NCI-H1694 treated with DMSO at 0.1 percent for 48 hours (cell line): ENCODE data around the gene FAM117A.

ENCODE experiments used
- DNase-seq: peaks from one replicate; lab custom pipeline; 2025; lab: John Stamatoyannopoulos, UW

Gene FAM117A

GRCh38 chr17:49707608-49708514, 56.1 kb downstream of the FAM117A start, which contains the start of gene SLC35B1:
Gene SLC35B1 (minus strand): TSS chr17:49707964. CDS start chr17:49707833, 131 bp downstream.
- DNase-seq, result peak; percentile 99

- DNase-seq, result no peak
Observed at GRCh38 chr17:49707246-49707607, 56.7 kb downstream of the FAM117A start.

DNA sequence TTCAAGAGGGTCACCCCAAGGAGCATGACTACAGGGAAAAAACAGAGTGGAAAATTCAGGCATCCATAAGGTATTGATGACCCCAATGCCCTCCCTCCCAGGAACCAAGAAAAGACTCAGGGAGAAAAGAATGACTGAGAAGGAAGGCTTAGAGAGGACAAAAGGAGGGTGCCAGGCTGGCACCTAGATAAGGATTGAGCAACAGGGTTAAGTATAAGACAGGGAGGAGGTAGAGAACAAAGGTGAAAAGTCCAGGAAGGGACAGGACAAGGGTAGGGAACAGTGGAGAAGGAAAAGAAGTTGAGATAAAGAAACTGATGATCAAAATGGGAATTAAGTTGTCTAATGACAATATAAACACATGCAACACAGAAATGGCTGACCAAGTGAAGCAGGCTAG, 58.7 kb downstream of the FAM117A start:
- DNase-seq, result no peak

- DNase-seq, result peak; percentile 19
Observed at GRCh38 chr17:49703557-49704277, 60.2 kb downstream of the FAM117A start.

DNA sequence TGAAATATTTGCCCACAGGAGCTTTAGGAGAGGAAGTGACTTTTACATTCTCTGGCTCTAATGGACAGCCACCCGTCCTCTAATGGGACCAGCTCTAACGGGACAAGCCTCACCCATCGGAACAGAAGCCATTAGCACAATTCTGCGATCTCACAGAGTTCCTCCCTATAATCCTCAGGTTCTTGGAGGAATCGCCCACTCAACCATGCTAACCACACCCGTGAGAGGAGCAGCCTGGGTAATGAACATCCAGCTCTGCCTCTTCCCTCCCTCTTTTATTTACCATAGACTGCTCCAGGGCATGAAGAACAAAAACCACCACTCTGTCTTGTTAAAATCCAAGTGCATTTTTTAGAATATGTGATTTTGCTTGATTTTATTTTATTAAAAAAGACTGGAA, 63.0 kb downstream of the FAM117A start:
- DNase-seq, result no peak

DNA sequence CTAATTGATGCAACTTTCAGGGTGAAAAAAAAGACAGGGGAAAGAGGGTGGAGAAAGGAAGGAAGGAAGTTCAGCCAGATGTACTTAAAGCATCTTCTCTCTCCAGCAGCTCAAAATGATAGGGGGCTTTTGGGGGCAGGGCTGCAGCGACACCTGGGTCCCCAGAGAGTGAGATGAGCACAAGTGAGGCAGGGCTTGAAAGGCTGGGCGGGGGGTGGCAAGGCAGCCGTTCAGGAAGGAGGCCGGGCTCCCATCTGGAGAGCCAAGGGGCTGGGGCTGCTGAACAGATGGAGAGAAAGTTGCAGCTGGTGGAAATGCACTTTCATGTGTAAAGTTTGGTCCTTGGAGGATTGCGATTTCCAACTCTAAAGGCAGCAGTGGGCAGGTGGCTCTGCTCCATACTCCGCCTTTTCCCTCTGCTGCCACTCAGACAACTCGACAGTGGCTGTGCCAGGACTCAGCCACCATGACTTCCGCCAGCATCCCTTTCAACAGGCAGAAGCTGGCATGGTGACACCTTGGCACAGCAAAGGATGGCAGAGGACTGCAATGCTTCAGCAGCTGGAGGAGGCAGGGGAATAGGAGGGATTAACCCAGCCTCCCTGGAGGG, 63.9 kb downstream of the FAM117A start:
- DNase-seq, result peak; percentile 72

- no peak for DNase-seq
Observed at GRCh38 chr17:49698005-49698404, 65.9 kb downstream of the FAM117A start.

DNA sequence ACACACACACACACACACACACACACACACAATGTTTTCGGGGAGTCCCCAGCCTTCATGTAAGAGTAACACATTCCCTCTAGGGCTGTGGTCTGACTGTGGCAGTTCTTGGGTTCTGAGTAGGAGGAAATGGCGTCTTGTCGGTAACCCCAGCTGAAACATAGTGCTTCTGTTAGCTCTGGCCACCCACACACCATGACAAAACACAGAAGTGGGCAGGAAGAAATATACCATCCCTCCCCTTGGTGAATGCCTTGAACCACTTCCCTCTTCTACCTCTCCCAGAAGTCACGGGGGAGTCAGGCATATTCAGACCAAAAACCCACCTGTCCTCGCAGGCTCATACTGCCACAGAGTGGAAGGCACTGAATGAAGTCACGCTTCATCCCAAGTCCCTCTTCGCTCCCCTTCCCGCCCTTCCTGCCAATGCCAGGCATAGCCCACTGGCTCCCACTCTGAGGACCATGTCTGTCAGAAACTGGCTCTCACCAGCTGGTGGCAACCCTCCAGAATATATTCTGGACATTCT, 67.6 kb downstream of the FAM117A start:
- DNase-seq, result no peak

GRCh38 chr17:49695698-49696232, 68.2 kb downstream of the FAM117A start:
- no peak for DNase-seq

GRCh38 chr17:49694847-49695697, 68.9 kb downstream of the FAM117A start:
- peak; percentile 56 for DNase-seq

DNA sequence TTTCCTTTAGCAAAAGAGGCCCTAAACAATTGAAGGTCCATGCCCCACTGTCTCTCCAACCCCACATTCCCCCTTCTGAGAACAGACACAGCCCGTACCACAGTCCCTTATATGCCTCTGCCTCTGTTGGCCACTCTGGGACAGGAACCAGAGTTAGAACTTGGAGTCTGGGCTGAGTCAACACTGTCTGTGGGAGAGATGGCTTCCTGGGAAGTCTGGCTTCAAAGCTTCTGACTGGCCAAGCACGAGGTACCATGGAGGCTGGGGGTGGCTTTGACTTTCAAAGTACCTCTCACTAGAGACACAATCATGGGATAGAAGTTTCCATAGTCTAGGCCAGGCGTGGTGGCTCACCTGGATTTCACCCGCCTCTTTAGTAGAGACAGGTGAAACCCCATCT, 71.2 kb downstream of the FAM117A start:
- DNase-seq, result no peak

DNA sequence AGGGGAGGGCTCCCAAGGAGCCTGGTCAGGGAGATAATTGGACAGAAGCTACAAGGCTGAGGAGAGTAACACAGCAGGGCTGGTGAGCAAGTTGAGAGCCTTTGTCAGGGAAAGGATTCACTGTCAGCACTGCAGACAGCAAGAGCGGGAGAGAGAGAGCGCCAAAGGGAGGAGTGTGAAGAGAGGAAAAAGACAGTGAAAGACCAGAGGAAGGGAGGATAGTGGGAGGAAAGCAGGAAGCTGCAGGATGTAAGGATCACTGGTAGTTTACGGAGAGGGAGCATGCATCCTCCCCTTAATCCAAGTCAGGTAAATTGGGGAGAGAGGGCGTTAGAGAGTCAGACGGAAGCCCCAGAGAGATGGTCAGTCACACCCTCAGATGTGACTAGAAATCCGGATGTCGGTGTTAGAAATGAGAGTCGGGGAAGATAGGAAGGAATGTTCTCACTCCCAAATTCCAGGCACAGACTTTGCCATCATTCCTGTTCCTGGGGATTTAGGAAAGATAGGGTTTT, 72.2 kb downstream of the FAM117A start:
- DNase-seq, result no peak

GRCh38 chr17:49691086-49691676, 72.8 kb downstream of the FAM117A start:
- no peak for DNase-seq

DNA sequence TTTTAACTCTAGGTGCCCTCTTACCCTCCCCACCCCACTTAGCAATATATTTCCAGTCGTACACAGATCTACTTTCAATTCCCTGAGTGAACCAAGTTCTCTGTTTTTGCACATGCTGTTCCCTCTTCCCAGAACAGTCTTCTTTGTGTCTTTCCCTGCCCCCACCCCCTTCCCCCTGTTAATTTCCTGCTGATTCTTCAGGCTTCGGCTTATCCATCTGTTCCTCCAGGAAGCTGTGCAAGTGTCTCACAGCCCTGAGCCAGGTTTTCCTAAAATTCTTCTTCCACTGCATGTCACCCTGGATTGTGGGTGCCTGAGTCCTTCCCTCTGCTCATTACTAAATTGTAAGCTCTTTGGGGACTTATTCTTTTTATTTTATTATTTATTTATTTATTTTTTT, 73.7 kb downstream of the FAM117A start:
- DNase-seq, result no peak

GRCh38 chr17:49688848-49689247, 75.1 kb downstream of the FAM117A start:
- DNase-seq, result no peak

- no peak for DNase-seq
Observed at GRCh38 chr17:49687878-49688491, 75.9 kb downstream of the FAM117A start.

DNA sequence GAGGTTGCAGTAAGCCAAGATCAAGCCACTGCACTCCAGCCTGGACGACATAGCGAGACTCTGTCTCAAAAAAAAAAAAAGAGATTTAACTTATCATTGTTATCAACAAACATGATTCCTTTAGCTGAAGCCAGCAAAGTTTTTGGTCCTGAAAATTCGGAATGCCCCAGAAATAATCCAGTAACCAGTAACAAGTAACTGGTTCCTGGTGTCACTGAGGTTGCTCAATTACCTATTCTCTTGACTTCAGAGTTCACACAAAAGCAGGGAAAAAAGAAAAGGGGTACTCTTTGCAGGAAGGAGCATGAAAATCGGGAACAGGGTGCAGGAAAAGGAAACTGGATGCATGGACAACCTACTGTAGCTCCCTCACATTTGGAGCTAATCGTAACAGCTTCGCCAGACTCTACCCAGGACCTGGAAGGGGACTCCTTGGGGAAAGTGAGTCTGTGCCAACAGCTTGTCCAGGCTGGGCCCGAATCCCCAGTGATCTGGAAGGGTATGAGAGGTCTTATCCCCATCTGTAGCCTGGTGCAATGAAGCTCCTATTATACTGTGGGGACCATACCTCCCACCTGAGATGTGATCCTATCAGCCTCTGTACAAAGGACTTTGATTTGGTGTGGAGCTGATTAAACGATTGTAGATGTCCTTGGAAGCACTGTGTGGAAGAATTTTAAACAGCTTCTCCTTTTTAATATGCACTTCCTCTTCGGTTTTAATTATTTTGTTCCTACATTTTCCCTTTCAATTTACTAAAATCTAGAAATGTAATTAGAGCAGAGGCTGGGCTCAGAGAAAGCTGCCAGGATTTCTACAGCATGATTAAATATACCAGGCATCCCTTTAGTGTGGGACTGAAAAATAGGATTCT, 82.6 kb downstream of the FAM117A start:
- no peak for DNase-seq

DNA sequence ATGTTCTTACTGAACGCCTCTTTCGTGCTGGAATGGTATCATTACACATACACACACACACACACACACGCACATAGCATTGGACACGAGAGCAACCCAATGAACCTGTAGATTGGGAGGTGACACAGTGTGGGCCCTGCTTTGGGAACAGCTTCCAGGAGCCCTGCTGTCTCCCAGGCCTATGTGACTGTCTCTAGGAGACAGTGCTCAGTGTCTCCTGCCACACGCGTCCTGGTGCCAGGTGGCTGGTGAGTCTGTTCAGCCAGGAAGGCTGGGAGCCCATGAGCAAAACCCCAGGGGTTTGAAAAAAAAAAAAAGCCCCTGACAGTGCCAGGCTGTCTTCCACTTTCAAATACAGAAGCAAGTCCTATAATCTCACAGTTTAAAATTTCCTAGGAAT, 83.6 kb downstream of the FAM117A start:
- peak; percentile 83 for DNase-seq
